ACC112 (cell line): ENCODE data around the gene CELF1.

Source experiments
- H2AFZ ChIP-seq: fragments of 200-600 bp; sonication (generic); one replicate; pipeline ENCODE4 v1.6.0; 2017; ENCODE audit warnings: antibody characterized with exemption, low read length; ENCODE audit not compliant: unreplicated experiment
- H3K27ac ChIP-seq: fragments of 200-600 bp; sonication (generic); 2 replicates; pipeline ENCODE4 v1.5.1; 2014; ENCODE audit warnings: low read depth, mild to moderate bottlenecking, antibody characterized with exemption, low read length, moderate library complexity
- H3K27me3 ChIP-seq: fragments of 200-600 bp; sonication (generic); 2 replicates; pipeline ENCODE4 v1.6.1; 2014; ENCODE audit warnings: mild to moderate bottlenecking, antibody characterized with exemption, low read length, moderate library complexity, mixed read lengths; ENCODE audit not compliant: insufficient read depth
- H3K36me3 ChIP-seq: fragments of 200-600 bp; sonication (generic); 2 replicates; pipeline ENCODE4 v1.6.1; 2016; ENCODE audit warnings: mild to moderate bottlenecking, antibody characterized with exemption, low read length, moderate library complexity, mixed read lengths; ENCODE audit not compliant: insufficient read depth
- H3K4me1 ChIP-seq: fragments of 200-600 bp; sonication (generic); one replicate; pipeline ENCODE4 v1.6.1; 2016; ENCODE audit warnings: low read length, mixed read lengths; ENCODE audit not compliant: insufficient read depth, unreplicated experiment, control insufficient read depth
- H3K4me3 ChIP-seq: fragments of 200-600 bp; sonication (generic); 2 replicates; pipeline ENCODE4 v1.5.1; 2014; ENCODE audit warnings: mild to moderate bottlenecking, low read depth, low read length
- H3K79me2 ChIP-seq: fragments of 200-600 bp; sonication (generic); one replicate; pipeline ENCODE4 v1.6.0; 2016; ENCODE audit warnings: low read length; ENCODE audit not compliant: control insufficient read depth, unreplicated experiment, insufficient read depth

Gene CELF1

DNA sequence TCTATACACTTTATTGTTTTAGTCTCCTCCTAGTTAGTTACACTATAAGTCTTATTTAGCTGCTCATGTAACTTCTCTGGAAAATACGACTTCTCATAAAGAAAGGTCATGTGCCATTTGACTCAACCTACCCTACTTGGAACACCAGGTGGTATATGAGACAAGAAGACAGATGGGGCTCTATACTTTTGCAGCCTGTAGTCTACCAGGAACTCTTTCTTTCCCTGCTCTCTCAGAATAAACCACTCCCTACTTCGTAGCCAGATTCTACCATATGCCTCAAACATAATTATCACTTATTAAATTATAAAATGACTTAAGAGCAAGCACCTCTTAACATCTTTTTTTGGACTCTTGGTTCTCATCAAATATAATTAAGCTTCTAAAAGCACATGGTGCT lies 65.5 kb downstream of the CELF1 start:
- Histone ChIP-seq H2AFZ (no peak overlapping the region), H3K36me3 (peaks cover 42% of the 10 kb centered on the region), H3K4me1 (no peaks in the 10 kb centered on the region), H3K27ac (no peak overlapping the region), H3K4me3 (no peak overlapping the region), H3K27me3 (no peaks in the 10 kb centered on the region), H3K79me2 (peaks cover 29% of the 10 kb centered on the region)

DNA sequence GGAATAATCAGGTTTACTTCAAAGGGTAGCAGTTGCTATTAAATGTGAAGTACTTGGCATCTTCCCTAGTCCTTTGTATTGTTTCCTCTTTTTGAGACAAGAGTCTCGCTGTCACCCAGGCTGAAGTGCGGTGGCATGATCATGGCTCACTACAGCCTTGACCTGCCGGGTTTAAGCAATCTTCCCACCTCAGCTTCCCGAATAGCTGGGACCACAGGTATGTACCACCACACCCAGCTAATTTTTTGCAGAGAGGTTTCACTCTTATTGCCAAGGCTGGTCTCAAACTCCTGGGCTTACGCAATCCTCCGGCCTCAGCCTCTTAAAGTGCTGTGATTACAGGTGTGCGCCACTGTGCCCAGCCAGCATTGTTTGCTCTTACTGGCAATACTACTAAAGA lies 67.8 kb downstream of the CELF1 start:
- no peak overlapping the region for H3K27ac ChIP-seq
- no peaks in the 10 kb centered on the region for H3K27me3 ChIP-seq
- no peaks in the 10 kb centered on the region for H3K4me1 ChIP-seq
- H3K79me2 ChIP-seq, result peaks cover 15% of the 10 kb centered on the region
- no peak overlapping the region for H2AFZ ChIP-seq
- no peak overlapping the region for H3K4me3 ChIP-seq
- peaks cover 51% of the 10 kb centered on the region for H3K36me3 ChIP-seq

DNA sequence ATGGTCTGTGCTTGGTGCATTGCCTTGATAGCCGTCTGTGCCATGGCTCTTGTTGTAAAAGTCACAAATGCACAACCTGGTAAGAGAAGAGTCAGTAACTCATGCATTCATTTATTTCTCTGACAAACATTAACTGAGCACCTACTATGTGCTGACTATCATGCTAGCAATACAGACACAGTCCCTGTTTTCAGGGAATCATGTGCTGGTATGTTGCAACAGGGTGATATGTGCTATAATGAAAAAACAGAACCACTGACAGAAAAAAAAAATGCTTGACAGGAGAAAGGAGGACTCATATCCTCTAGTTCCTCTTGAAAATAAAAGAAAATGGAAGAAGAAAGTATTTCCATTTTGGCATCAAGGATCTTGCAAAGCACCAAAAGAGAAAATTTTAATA lies 69.5 kb downstream of the CELF1 start:
- H2AFZ ChIP-seq, result no peak overlapping the region
- no peaks in the 10 kb centered on the region for H3K27me3 ChIP-seq
- no peak overlapping the region for H3K27ac ChIP-seq
- H3K4me1 ChIP-seq, result peaks cover 12% of the 10 kb centered on the region
- H3K4me3 ChIP-seq, result no peak overlapping the region
- H3K36me3 ChIP-seq, result peaks cover 60% of the 10 kb centered on the region
- peaks cover 8% of the 10 kb centered on the region for H3K79me2 ChIP-seq

DNA sequence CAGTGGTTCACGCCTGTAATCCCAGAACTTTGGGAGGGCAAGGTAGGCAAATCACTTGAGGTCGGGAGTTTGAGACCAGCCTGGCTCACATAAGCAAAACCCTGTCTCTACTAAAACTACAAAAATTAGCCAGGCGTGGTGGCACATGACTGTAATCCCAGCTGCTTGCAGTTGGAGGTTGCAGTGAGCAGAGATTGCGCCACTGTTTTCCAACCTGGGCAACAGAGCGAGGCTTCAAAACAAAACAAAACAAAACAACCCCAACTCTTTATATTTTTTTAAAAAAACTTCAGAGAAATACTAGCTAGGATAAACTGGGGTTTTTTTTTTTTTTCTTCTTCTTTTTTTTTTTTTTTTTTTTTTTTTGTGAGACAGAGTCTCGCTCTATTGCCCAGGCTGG lies 72.2 kb downstream of the CELF1 start:
- H3K4me3 ChIP-seq, result no peak overlapping the region
- H3K27me3 ChIP-seq, result no peaks in the 10 kb centered on the region
- H3K27ac ChIP-seq, result no peak overlapping the region
- H3K36me3 ChIP-seq, result peaks cover 57% of the 10 kb centered on the region
- peaks cover 10% of the 10 kb centered on the region for H3K79me2 ChIP-seq
- peaks cover 31% of the 10 kb centered on the region for H3K4me1 ChIP-seq
- H2AFZ ChIP-seq, result no peak overlapping the region

DNA sequence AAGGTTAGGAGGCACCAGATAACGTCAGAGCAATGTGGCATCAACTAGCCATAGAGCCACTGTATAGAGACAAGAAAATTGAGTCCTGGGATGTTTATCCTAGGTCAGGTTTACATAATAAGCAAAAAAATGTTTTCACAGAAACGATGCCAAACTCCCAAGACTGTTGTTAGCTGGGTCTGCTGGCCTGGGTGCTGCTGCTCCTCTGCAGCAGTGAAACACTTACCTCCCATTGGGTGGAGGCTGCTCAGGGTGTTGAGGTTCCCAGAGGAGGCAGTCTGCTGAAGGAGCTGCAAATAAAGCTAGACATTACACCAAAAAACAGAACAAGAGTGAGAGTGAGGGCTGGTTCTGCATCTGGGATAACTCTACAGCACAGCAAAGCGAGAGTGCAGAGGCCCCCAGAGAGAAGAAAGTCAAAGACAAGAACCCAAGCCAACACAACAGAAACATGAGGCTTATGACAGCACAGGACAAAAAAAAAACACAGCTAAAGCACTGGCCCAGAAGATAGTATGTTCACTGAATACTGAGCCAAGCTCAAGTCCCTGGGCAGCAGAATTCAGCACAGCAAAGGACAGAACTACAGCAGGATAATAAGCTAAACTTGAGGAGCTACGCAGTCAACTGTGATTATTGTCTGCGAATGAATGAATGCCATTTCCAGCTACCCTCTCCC lies 74.1 kb downstream of the CELF1 start:
- peaks cover 61% of the 10 kb centered on the region for H3K36me3 ChIP-seq
- no peak overlapping the region for H3K27ac ChIP-seq
- H3K4me1 ChIP-seq, result peaks cover 43% of the 10 kb centered on the region
- H3K27me3 ChIP-seq, result no peaks in the 10 kb centered on the region
- no peak overlapping the region for H2AFZ ChIP-seq
- H3K79me2 ChIP-seq, result peaks cover 14% of the 10 kb centered on the region
- H3K4me3 ChIP-seq, result no peak overlapping the region

DNA sequence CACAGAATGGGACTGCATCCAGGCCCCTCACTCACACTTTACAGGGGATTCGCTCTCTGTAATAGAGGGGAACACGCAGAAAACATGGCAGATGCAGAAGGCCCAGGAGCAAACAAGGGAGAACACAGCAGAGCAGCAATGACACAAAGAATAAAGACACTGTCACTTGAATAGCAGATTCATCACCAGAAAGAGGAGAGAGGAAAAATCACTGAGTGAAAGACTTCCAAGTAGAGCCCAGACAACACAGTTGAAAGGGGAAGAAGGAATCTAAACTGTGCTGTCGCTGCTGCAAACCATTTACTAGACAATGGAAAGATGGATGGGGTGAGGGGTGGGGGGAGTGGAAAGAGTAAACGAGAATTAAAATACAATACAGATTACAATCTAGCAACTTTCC lies 75.2 kb downstream of the CELF1 start:
- Histone ChIP-seq H2AFZ (no peak overlapping the region), H3K27me3 (no peaks in the 10 kb centered on the region), H3K79me2 (peaks cover 14% of the 10 kb centered on the region), H3K27ac (0 out of 2 replicates have a peak overlapping the region, but pooled peaks have one; percentile 4), H3K4me1 (peaks cover 43% of the 10 kb centered on the region), H3K4me3 (no peak overlapping the region), H3K36me3 (peaks cover 62% of the 10 kb centered on the region)

DNA sequence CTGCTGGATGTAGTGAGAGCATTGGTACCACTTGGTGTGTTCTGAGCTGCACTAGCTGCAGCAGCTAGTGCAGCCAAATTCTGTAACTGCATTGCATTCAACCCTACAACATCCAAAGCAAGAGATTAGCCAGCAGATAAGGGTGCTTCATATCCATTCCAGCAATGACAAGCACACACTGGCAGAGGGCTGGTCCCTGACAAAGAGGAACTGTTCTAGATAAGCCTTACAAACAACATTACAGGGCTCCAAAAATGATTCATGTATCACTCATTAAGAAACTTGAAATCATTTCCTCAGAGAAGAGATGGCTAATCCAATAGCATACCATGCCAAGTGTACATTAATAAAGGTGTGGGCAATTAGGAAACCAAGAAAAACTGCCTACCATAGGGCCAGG lies 75.6 kb downstream of the CELF1 start:
- Histone ChIP-seq H3K27ac (0 out of 2 replicates have a peak overlapping the region, but pooled peaks have one; percentile 4), H3K4me1 (peaks cover 43% of the 10 kb centered on the region), H3K79me2 (peaks cover 12% of the 10 kb centered on the region), H2AFZ (no peak overlapping the region), H3K36me3 (peaks cover 61% of the 10 kb centered on the region), H3K27me3 (no peaks in the 10 kb centered on the region), H3K4me3 (no peak overlapping the region)

DNA sequence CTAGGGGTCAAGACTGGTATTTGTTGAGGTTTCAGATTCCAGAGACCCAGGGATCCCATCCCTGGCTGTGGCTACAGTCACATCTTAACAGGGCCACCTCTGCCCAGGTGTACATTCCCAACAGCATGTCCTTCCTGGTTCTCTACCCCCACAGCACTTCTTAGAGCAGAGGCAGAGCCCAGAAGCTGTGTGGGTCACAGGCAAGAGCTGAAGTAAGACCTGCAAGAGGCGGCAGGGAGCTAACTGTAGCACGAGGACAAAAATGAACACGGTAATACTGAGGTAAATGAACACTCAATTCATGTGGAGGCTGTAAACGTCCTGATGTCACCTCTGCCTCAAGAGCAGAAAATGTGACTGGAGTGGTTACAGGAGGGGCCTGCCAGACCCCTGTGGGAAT lies 82.3 kb downstream of the CELF1 start:
- Histone ChIP-seq H3K27ac (no peak overlapping the region), H3K79me2 (peaks cover 26% of the 10 kb centered on the region), H2AFZ (no peak overlapping the region), H3K4me3 (no peak overlapping the region), H3K4me1 (peaks cover 49% of the 10 kb centered on the region), H3K36me3 (peaks cover 42% of the 10 kb centered on the region), H3K27me3 (no peaks in the 10 kb centered on the region)

DNA sequence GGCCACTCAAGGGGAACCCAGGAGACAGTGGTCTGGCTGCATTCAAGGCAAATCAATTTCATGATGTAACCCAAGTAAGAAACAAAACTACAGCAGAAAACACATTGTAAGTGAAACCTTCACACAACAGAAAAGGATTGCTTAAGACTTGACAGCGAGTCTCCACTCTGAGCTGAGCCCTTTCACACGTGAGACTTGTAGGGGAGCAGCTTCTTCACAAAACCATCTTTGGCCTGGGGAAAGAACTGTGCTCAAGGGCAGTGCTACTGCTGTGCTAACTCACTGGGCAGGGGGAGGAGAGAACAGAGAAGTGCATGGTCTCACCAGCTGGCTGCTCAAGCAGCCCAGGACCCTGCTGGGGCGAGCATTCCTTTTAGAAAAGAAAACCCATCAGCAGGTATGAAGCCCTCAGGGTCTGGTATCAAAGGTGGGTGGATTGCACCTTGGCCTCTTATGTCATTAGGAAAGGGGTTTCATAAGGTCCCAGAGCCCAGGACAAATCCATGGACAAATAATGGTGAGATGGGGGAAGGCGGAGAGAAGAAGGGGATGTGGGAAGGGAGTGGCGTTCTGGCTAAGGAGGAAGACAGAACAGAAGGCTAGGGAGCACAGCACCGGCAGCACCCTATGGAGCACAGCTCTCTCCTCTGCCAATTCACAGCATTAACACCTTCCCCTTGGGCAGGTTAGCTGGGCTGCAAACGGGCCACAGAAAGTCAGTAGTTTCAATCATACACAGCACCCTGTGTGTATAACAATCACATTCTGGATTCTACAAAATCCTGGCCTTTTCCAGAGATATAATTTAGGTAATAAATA lies 83.4 kb downstream of the CELF1 start:
- Histone ChIP-seq H3K27ac (no peak overlapping the region; the same call in 1 of the 2 replicates), H3K79me2 (peaks cover 34% of the 10 kb centered on the region), H2AFZ (no peak overlapping the region), H3K4me1 (peaks cover 50% of the 10 kb centered on the region), H3K27me3 (no peaks in the 10 kb centered on the region), H3K36me3 (peaks cover 36% of the 10 kb centered on the region; the same call in 1 of the 2 replicates), H3K4me3 (no peak overlapping the region)

DNA sequence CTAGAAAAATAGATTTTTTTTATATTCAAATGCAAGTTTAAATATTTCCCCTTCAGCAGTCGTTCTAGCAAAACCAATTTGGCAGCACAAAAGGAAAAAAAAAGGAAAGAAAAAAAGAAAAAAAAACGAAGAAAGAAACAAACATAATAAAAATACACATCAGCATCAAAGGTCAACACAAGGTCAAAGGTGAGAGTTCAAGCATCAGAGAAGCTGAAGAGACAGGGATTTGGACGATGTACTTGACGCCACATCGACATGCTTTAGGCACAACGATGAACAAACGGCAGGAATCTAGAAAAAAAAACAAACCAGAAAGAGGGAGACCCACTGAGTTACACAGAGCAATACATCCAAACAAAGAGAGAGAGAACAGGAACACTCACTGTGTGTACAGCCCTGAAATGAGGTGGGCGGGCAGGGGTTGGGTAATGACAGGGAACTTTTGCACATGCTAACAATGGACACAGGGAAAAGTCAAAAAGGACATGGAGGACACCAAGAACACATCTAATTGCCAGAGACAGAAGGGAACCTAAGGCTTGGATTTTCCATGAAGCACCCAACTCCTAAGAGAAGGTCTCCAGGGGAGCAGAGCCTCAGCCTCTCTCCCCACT lies 84.2 kb downstream of the CELF1 start:
- Histone ChIP-seq H2AFZ (no peak overlapping the region), H3K27me3 (no peaks in the 10 kb centered on the region), H3K4me1 (peaks cover 52% of the 10 kb centered on the region), H3K4me3 (no peak overlapping the region), H3K36me3 (peaks cover 30% of the 10 kb centered on the region; the same call in 1 of the 2 replicates), H3K27ac (no peak overlapping the region; the same call in 1 of the 2 replicates), H3K79me2 (peaks cover 37% of the 10 kb centered on the region)
